COR-L47 (cell line): Measurements from ENCODE around the gene TFAP2D.

Experiments used
- DNase-seq: peaks from one replicate; lab custom pipeline; 2025; lab: John Stamatoyannopoulos, UW

The TFAP2D gene

DNA sequence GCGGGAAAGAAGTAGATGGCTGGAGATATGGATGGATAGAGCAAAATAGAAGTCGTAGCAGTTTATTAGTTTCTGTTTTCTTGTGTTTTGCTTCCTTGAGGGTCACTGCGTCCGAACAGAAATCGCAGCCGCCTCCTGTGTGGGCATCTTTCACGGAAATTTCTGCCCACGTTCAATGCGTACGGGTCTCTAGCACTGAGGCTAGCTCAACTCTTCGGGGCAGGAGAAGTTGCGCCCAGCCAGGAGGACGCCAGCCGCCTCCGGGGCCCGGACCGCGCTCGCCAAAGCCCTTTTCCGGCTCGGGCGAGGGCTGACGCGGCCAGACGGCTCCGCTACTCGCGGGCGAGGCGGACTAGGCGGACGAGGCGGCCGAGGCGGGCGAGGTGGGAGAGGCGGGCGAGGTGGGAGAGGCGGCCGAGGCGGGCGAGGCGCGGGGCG lies 106.2 kb downstream of the TFAP2D start:
- no peak for DNase-seq

DNA sequence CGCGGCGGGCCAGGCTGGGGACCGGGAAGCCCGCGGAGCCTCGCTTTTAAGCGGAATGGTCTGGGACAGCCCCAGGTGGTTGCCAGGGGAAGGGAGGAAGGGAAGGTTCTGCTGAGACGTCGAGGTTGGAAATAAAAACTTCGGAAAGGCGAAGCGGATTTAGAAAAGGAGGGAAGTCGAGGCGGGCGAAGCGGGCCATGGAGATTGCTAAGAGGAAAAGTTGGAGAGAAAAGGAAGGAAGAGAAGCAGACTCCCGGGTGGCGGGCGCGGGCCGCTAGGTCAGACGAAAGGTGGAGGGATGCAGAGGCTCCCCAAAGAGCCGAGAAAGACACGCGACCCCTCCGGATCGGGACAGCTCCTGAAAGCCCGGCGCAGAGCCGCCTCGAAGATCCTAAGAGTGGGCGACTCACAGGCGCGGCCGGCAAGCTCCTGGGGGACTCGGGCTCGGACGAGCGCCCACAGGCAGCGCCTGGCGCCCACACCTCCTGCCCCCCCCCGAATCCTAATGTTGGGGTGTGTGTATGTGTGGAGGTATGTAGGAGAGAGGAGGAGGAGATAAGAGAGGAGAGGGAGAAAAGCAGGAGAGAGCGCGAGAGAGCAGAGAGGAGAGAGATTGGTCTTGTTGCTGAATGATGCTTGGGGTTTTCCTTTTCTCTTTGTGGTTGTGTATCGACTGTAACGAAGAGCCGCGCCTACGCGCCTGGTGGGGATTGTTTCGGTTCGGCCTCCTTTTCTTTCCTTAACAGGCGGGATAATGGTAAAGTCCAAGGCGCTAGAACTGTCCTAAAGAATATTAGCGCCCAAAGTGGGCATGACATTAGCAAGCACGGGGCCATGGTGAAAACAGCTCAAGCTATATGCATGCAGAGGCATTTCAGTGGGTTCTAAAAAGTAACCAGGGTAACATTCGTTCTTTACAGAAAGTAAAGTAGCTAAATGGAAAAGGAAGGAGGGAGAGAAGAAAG lies 106.9 kb downstream of the TFAP2D start:
- DNase-seq: no peak

DNA sequence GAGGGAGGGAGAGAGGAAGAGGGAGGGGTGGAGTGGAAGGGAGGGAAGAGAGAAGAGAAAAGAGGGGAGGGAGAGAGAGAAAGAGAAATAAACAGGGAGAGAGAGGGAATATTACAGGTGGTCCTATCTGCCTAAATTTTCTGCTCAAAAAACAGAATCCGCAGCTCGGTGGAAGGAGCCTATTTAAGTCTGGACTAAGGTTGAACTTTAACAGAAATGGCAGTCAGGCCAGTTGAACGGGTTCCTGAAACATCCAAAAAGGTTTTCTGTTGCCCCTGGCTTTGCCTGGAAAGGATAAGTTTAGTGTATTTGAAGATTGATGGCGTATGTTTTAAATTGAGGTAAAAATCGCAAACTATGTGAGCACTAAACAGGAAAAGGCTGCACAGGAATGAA lies 107.5 kb downstream of the TFAP2D start:
- DNase-seq: no peak

DNA sequence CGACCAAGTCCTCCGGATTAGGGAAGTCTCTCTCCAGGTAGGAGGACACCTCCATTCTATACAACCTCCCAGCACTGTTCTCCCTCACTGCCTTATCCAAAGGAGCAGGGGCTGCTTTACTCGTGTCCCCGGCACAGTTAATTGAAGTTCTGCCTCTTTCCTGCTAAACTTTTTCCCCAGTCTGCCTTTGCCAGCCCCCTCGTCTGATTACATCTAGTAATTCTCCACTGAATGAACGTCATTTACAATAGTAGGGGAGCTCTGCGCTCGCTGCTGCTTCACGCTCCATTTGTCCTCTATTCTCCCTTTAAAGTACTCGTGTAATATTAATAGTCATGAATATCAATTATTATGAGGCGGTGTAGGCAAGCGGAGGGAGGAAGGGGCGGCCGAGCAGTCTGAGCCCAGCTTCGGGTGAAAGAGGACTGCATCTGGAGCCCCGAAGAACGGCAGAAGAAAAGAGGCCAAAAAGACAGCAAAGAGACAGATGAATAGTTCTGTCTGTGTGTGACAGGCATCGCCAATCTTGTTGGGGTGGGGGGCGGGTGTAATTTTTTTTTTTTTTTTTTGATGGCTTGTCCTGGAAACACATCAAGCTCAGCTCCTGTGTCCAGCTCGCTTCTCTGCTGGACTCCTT lies 108.2 kb downstream of the TFAP2D start:
- no peak for DNase-seq

GRCh38 chr6:50822078-50822476 lies 108.8 kb downstream of the TFAP2D start:
- DNase-seq: peak; percentile 69
